GM12873 (cell line): ENCODE results near the gene SYT17.

Experiments used
- TF ChIP-seq, protein P1 (sequence below): IDR thresholded peaks from 2 replicates; pipeline ENCODE4 v1.5.1; 2012; ENCODE audit warnings: low read depth, mild to moderate bottlenecking, moderate library complexity, low read length, control low read depth; ENCODE audit not compliant: insufficient read depth; ENCODE audit errors: missing control alignments

SYT17 gene

DNA sequence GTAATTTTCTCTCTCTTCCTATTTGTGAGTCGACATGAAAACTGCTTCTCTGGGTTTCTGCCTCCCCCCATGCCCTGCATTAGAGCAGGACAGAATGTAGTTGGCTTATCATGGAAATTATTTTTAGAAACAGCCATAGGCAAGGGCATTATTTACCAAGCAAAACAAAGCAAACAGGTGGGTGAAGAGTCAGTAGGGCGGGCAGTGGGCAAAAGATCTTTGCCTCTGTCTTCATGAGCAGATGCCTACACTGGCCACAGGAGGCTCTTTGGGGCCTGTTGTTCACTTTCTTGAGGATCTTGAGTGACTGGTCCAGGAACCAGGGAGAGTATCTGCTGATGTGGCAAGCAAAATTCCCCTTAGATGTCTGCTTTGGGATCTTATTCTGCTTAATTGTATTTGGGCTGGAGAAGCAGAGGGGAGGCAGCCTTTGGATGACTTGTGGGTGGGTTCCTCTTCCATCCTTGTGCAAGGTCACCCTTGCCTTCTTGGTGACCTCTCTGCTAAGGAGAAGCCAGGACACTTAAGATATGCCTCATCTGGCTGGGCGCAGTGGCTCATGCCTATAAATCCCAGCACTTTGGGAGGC lies 75.0 kb downstream of the SYT17 start:
- TF ChIP-seq, protein P1, sequence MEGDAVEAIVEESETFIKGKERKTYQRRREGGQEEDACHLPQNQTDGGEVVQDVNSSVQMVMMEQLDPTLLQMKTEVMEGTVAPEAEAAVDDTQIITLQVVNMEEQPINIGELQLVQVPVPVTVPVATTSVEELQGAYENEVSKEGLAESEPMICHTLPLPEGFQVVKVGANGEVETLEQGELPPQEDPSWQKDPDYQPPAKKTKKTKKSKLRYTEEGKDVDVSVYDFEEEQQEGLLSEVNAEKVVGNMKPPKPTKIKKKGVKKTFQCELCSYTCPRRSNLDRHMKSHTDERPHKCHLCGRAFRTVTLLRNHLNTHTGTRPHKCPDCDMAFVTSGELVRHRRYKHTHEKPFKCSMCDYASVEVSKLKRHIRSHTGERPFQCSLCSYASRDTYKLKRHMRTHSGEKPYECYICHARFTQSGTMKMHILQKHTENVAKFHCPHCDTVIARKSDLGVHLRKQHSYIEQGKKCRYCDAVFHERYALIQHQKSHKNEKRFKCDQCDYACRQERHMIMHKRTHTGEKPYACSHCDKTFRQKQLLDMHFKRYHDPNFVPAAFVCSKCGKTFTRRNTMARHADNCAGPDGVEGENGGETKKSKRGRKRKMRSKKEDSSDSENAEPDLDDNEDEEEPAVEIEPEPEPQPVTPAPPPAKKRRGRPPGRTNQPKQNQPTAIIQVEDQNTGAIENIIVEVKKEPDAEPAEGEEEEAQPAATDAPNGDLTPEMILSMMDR = no peak

DNA sequence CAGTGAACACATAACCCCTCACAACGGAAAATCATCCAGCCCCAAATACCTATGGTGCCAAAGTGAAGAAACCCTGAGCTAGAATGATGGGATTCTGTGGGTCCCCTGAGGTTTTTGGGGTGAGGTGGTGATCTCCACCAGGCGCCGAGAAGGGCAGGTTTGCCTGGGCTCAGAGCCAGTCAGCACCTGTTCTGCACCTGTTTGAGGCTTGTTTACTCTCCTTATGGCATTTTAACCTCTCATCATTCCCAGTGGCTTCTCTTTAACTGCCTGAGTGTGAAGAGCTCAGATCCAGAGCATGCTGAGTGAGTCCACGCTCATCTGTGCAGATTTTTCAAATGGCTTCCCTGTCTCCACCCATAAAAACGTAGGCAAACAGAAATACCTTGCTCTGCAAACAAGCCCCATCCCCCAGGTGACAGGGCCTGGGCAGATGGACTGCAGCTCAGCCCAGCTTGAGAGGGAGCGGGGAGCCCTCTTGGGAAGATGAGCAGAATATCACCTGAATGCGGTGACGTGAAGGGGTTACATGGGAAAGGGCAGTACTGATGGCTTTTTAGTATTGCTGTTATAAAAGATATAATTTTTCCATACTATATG lies 77.4 kb downstream of the SYT17 start:
- TF ChIP-seq, protein P1 = no peak

DNA sequence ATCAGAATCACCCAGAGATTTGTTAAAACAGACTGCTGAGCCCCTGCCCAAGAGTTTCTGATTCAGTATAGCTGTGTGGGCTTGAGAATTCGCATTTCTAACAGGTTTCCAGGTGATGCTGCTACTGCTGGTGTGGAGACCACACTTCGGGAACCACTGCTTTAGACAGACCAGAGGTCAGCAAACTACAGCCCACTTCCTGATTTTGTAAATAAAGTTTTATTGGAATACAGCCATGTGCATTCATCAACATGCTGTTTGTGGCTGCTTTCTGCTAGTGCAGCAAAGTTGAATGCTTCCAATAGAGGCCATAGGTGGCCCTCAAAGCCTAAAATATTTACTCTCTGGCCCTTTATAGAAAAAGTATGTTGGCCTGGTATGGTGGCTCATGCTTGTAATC lies 84.9 kb downstream of the SYT17 start:
- TF ChIP-seq, protein P1 = no peak

DNA sequence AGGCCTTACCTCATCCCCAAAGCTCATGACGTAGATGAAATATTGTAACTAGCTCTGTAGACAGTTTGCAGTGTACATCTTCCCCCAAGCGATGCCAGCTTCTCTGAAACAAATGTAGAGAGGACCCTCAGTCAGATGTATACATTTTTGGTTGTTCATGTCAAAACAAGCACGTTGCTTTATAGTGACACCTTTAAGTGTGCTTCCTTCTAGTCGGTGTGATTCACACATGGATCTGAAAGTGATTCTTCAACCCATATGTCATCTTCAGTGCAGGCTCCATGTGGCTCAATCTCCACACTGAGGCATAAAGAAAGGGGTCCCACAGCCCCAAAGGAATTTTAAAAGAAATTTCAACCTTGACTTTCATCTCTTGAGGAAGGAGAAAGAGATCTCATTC lies 86.6 kb downstream of the SYT17 start:
- TF ChIP-seq, protein P1 = no peak

DNA sequence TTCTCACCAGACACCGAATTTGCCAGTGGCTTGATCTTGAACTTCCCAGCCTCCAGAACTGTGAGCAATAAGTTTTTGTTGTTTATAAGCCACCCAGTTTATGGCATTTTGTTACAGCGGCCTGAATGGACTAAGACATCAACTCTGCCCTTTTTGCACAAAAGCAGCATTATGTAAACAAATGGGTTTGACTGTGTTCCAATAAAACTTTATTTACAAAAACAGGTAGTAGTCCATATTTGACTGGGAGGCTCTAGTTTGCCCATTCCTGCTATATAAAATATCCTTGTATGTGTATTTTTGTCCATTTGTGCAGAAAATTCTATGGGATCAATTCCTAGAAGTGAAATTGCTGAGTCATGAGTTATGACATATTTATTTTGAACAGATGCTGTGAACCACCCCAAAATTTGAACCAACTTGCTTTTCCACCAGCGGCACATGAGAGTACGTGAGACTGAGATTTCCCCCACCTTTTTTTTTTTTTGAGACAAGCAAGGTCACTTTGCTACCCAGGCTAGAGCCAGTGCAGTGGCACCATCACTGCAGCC lies 96.2 kb downstream of the SYT17 start:
- TF ChIP-seq, protein P1 = no peak

DNA sequence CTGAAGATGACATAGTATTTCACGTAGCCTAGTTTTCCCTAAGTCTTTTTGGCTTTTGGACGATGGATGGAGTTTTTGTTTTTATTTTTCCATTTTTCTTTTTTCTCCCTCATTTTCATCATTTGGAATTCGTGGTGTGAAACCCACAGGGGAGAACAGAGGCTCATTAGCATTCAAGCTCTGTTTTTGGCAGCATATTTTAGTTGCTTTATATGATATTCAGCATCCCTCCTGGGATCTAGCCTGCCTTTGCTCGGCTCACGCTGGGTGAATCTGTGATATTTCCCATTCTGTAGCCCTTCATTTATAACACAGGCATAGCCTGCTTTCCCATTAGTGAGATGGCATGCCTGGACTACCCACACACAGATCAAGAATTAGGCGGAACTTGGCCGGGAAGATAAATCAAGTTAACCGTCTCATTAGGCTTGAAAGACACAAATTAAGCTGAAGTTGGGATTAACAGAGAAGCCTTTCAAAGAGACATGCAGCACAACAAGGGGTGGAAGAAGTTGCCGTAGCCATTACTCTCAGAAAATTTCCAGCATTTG lies 97.4 kb downstream of the SYT17 start:
- TF ChIP-seq, protein P1 = no peak

DNA sequence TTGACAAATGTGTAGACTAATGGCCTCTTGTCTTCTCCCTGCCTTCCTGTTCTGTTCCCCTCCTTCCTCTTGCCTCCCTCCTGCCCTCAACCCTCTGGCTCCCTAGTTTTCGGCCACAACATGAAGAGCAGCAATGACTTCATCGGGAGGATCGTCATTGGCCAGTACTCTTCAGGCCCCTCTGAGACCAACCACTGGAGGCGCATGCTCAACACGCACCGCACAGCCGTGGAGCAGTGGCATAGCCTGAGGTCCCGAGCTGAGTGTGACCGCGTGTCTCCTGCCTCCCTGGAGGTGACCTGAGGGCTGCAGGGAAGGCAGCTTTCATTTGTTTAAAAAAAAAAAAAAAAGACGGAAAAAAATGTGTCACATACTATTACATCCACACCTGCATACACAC lies 98.7 kb downstream of the SYT17 start:
- TF ChIP-seq, protein P1 = no peak
